DMS53 treated with DMSO at 0.1 percent for 48 hours (cell line): ENCODE data around the gene PNPLA8.
"Not testable (repeated sequence)": the region's sequence is repeated elsewhere in the genome, so short reads cannot be mapped to it uniquely, and the experiment has no call there.

Source experiments
- DNase-seq: peaks from one replicate; lab custom pipeline; 2025; ENCODE audit not compliant: unreplicated experiment; lab: John Stamatoyannopoulos, UW

The PNPLA8 gene, protein sequence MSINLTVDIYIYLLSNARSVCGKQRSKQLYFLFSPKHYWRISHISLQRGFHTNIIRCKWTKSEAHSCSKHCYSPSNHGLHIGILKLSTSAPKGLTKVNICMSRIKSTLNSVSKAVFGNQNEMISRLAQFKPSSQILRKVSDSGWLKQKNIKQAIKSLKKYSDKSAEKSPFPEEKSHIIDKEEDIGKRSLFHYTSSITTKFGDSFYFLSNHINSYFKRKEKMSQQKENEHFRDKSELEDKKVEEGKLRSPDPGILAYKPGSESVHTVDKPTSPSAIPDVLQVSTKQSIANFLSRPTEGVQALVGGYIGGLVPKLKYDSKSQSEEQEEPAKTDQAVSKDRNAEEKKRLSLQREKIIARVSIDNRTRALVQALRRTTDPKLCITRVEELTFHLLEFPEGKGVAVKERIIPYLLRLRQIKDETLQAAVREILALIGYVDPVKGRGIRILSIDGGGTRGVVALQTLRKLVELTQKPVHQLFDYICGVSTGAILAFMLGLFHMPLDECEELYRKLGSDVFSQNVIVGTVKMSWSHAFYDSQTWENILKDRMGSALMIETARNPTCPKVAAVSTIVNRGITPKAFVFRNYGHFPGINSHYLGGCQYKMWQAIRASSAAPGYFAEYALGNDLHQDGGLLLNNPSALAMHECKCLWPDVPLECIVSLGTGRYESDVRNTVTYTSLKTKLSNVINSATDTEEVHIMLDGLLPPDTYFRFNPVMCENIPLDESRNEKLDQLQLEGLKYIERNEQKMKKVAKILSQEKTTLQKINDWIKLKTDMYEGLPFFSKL

DNA sequence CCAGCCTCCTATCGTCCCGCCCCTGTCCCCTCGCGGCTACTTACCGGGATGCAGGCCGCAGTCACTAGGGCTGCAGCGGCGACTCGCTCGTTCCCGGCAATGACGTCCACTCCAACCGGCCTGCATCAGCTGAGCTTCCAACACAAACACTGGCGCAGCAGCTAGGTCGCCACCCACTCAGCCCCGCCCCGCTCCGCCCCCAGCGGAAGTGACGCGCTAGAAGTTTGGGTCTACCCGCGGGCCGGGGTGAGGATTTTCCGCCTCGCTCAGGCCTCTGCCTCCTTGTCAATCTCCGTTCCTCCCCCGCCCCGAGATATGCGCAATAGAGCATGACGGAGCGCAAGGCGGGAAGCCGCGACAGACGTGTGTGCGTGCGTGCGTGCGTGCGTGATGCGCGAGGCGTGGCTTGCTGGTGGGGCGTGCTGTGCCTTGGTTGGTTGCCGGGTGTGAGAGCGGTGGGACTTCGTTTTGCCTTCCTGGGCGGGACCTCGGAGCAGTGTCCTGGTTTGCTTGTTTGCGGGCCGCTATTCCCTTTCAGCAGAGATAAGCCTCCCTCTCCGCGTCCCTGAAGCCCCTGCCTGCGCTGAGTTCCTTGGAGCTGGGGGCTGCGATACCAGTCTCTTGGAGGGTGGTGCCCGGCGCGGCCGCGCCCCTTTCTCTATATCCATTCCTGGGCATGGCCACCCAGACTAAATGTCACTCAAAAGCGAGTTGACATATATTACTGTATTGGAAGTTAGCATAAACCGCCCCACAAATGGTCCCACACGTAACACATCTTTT lies at the start of gene PNPLA8:
Gene PNPLA8, minus strand, starts transcription at position 151 of the 783 bp plus-strand sequence. CDS start 10,644 bp downstream, outside the sequence.
- peak; percentile 98 for DNase-seq

DNA sequence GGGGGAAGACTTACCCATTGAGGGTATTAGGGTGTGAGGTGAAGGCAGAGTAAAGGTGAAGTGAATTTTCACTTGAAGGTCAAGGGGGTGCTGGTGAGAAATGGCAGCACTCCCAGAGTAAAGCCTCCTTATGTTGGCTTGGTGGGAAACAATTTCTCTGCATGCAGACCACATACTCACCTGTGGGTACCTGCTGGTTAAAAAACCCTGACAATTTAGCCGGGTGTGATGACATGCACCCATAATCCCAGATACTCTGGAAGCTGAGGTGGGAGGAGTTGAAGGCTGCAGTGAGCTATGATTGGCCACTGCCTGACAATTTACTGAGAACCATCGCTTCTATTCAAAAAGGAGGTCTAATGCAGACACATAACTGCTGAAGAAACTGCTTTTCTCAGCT lies 49.2 kb upstream of the PNPLA8 start:
- no peak for DNase-seq

DNA sequence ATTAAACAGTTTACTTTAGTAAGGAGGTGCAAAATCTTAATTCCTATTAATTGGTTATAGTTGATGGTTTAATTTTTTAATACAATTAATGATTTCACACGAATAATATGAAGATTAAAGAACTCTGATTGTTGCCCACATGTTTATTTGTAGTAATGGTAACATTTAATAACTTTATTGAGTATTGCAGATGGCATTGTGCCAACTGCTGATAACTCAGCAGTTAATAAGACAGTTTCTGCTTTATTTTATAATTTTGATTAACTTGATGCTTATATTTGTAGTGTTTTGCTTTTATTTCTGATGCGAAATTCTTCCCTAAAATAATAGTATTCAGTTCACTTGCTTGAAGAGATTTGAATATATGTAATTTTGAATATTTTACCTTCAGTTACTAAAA lies 46.5 kb upstream of the PNPLA8 start:
- DNase-seq: no peak

DNA sequence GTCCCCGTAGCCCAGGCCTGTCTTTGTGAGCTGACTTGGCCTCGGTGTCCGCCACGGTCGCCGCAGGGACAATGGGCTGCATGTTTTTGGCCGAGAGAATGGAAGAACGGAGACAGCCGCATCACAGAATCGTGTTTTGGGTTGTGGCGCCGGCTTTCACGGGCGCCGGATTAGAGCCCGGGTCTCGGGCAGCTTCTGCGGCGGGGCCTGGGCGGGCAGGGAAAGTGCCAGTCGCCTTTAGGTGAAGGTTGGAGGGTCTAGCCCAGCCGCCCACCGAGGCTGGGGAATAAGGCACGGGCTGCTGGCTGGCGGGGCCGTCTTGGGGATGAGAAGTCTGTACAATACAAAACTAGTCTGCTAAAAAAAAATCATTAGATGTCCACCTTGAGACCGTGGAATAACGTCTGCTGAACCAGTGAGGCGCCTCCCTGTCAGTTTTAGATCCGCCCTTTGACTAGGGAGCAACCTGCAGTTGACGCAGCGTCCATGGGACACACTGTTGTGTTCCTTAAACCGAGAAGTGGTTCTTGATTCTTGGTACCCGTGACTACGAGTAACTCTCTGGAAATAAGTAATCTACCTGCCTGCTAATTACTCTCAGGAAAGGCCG lies 44.3 kb upstream of the PNPLA8 start:
- DNase-seq: peak; percentile 74

DNA sequence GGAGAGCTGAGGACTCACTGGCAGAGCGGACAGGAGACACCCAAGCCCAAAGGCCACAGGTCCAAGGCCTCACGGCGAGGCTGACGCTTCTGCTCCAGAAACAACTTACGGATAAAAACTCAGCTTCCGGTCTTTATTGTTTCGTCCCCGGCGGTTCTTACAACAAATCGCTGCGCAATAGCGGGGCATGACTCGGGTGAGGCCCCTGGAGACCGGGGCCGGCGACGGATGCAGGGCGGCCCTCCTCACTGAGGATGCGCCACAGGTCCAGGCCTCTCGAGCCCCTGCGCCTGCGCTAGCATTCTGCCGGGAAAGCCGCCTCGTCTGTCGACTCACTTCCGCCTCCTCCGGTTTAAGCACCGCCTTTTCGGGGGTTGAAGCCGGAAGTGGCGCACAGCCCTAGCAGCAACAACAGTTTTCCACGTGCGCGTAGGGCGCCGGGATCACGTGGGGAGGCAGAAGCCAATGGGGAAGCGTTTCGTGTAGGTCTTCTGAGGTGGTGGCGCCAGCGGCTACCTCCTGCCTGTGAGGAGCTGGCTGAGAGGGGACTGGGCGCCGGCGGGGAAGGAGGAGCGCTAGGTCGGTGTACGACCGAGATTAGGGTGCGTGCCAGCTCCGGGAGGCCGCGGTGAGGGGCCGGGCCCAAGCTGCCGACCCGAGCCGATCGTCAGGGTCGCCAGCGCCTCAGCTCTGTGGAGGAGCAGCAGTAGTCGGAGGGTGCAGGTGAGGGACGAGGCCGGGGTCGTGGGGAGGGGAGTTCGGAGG lies 43.6 kb upstream of the PNPLA8 start, which contains the start of the genes DNAJB9 and THAP5:
Gene DNAJB9, plus strand, starts transcription at position 494 of the 765 bp plus-strand sequence. CDS start 1,853 bp downstream, outside the sequence.
Gene THAP5, minus strand, starts transcription at position 326 of the 765 bp plus-strand sequence. Its CDS starts 137 bp downstream, at position 189.
- DNase-seq: peak; percentile 99

DNA sequence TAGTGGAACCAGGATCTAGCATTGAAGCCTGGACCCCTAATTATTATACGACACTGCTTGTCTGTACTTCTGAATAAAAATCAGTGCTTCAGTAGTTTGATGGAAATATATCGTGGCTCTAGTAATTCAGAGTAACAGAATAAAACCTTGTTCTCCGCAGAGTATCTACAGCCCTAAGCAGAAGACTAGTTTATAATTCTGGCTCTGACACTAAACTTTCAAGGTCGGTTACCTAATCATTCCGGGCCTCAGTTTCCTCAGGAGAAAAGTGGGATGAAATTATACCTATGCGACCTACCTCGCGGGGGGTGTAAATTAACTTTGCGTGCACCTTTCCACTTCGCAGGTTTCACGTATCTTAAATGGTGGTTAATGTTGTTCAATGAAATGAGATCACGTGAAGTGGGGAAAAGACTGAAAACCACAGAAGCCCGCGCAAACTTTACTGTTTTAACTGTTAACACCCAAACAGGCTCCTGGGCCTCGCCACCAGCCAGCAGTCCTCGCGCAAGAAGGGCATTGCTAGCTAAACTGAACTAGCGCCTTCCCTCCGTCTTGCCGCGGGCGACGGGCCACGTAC lies 43.0 kb upstream of the PNPLA8 start:
- DNase-seq: no peak

DNA sequence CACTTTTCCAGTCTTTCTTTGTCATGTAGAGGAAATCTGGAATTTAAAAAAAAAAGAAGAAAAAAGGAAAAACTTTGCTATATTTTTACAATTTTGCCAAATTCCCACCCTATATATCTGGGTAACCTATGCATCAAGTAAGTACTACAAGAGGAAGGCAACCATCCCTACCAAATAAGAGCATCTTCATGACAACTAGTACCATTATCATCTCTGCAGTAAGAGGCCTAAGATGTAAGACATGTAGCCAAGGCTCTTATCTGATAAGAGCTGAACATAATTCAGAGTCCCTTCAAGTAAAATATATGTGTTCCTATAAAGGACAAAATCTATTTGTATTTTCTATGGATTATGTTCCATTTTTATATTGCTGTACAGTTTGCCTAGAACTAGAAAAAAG lies 40.1 kb upstream of the PNPLA8 start:
- no peak for DNase-seq

DNA sequence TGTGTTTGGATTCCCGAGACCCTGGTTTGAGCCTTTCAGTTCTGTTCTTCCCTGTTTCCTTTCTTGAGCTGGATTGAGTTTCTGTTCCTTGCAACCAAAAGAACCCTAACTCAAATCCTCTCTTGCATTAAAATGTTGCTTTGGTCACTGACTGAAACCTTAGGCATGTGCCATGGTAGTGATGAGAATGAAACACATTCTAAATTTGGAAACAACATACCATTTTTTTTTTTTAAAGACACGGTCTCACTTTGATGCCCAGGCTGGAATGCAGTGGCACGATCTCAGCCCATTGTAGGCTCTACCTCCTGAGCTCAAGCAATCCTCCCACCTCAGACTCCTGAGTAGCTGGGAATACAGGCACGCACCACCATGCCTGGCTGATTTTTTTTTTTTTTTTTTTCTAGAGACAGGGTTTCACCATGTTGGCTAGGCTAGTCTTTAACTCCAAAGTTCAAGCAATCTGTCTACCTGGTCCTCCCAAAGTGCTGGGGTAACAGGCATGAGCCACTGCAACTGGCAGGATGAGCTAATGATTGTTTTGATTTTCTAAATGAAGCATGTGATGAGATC lies 35.2 kb upstream of the PNPLA8 start:
- DNase-seq: no peak

DNA sequence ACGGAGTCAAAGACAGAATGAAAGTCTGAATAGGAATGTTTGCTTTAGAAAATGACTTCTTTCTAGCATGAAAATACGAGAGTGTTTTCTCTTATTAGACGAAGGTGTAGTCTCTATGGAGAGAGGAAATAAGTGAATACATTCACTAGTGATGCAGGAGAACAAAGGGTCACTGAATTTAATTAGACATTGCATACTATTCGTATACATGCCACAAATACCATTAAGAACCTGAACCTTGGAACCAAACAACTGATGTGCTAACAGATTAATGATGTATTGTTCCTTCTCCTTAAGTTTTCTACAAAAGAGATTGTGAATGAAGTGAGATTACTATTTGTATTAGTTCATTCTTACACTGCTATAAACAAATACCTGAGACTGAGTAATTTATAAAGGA lies 33.3 kb upstream of the PNPLA8 start:
- DNase-seq: no peak

DNA sequence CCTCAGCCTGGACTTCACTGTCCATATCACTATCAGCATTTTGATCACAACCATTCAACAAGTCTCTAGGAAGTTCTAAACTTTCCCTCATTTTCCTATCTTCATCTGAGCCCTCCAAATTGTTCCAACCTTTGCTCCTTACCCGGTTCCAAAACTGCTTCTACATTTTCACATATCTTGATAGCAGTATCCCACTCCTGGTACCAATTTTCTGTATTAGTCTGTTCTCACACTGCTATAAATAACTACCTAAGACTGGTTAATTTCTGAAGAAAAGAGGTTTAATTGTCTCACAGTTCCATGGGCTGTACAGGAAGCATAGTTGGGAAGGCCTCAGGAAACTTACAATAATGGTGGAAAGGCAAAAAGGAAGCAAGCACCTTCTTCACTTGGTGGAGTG lies 31.7 kb upstream of the PNPLA8 start:
- no peak for DNase-seq

DNA sequence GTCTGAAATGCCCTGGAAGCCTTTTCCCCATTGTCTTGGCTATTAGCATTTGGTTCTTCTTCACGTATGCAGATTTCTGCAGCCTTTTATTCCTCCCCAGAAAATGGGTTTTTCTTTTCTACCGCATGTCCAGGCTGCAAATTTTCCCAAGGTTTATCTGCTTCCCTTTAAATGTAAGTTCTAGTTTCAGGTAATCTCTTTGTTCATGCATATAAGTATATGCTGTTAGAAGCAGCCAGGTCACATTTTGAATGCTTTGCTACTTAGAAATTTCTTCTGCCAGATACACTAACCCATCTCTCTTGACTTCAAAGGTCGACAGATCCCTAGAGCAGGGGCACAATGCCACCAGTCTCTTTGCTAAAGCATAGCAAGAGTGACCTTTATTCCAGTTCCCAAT lies 31.3 kb upstream of the PNPLA8 start:
- no peak for DNase-seq

DNA sequence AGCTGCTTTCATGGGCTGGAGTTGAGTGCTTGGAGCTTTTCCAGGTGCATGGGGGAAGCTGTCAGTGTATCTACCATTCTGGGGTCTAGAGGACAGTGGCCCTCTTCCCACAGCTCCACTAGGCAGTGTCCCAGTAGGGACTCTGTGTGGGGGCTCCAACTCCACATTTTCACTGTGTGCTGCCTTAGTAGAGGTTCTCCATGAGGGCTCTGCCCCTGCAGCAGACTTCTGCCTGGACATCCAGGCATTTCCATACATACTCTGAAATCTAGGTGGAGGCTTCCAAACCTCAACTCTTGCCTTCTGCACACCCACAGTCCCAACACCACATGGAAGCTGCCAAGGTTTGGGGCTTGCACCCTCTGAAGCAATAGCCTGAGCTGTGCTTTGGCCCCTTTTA lies 30.7 kb upstream of the PNPLA8 start:
- DNase-seq: not testable (repeated sequence)

DNA sequence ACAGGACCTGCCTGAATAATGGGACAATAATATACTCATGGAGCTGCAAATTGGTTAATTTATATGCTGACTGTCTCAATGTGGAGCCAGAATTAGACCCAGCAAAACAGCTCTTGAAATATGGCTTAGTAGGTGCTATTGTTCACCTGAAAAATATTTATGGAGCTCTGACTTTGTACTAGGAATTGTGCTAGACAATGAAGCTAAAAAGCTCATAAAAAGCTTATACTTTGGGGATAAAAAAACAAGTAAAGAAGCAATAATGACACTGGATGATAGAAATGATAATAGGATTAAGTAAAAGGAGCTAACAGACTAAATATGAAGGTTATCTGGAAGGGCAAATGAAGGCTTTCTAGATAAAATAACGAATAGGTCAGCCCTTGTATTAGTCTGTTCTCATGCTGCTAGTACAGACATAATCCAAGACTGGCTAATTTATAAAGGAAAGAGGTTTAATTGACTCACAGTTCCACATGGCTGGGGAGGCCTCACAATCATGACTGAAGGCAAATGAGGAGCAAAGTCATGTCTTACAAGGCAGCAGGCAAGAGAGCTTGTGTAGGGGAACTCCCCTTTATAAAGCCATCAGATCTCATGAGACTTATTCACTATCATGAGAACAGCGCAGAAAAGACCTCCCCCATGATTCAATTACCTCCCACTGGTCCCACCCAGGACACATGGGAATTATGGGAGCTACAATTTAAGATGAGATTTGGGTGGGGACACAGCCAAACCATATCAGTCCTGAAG lies 22.4 kb upstream of the PNPLA8 start:
- DNase-seq: not testable (repeated sequence)

DNA sequence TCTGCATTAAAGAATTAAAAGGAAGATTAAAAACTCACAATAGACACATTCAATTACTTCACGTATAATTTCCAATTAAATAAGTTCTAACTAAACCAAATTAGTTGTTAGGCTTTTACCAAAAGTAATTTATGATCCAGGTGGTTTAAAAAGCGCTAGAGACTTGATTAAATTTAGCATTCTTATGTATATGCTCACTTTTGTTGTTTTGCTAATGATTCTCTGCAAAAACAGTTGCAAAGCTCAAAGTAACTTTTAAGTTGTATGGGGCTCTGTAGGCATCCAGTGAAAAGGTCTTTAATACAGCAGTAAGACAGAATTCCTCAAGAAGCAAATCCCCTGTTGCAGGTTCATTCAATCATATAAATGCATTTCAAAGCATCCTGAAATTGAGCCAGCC lies 15.5 kb upstream of the PNPLA8 start:
- no peak for DNase-seq

DNA sequence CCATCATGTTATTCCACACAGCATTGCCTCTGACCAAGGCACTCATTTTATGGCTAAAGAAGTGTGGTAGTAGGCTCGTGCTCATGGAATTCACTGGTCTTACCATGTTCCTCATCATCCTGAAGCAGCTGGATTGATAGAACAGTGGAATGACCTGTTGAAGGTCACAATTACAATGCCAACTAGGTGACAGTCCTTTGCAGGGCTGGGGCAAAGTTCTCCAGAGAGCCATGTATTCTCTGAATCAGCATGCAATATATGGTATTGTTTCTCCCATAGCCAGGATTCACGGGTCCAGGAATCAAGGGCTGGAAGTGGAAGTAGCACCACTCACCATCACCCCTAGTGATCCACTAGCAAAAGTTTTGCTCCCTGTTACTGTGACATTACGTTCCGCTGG lies 12.8 kb upstream of the PNPLA8 start:
- DNase-seq: not testable (repeated sequence)

DNA sequence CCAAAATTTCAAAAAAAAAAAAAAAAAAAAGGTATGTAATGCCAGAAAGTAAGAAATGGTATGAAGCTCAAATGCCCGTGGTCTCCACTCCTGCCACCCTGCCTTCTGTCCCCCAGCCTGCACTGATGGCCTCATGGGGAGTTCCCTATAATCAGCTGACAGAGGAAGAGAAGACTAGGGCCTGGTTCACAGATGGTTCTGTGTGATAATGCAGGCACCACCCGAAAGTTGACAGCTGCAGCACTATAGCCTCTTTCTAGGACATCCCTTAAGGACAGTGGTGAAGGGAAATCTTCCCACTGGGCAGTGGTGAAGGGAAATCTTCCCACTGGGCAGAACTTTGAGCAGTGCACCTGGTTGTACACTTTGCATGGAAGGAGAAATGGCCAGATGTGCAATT lies 12.3 kb upstream of the PNPLA8 start:
- DNase-seq: not testable (repeated sequence)

DNA sequence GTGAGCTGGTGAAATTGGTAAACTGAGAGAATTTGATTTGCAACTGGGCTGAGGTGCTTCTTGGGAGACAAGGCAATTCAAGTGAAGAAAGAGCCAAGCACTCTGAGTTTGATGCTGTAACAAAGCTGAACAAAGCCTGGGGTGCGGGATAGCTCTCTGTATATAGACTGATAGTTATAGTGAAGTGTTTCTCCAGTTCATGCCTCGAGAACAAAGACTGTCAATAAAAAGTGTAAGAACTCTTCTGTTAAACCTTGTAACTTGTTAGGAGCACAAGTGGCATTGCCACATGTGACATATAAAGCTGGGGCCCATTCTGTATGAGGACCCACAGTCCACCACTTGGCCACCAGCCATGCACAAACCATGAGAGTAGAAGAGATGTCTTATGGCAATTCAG lies 11.3 kb upstream of the PNPLA8 start:
- DNase-seq: no peak

DNA sequence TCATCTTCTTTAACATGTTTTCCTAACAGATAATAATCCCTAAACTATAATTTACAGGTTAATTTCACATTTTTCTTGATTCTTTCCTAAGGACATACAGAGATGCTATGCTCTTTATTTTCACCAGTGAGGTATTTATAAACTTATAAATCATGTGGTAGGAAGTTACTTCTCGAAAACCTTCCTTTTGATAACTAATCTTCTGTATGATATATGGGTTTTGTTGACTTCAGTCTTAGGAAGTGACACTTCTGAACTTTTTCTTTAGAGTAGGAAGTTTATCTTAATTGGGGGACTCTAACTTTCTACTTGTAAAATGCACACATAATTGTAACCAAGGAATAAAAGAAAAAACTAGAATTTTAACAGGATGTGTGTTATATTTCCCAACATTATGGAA lies 9.8 kb upstream of the PNPLA8 start:
- DNase-seq: no peak

DNA sequence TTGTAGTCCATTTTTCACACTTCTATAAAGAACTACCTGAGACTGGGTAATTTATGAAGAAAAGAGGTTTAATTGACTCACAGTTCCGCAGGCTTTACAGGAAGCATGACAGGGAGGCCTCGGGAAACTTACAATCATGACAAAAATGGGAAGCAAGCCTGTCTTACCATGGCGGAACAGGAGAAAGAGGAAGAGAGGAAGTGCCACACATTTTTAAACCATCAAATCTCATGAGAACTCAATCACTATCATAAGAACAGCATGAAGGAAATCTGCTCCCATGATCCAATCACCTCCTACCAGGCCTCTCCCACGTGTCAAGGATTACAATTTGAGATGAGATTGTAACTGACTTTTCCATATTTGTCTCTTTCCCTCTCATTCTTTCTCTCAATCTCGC lies 9.3 kb upstream of the PNPLA8 start:
- no peak for DNase-seq
